Activated CD4-positive, alpha-beta memory T cell treated with anti-CD3 and anti-CD28 coated beads, Interleukin-2, amount 10 ng/mL, durations not matched to agents 7 days and 5 days (primary cell): Measurements from ENCODE around the gene MYBPC1. TPM values are rescaled to one million over a fixed set of nuclear protein-coding genes. Genes with fewer than 3 reads are reported as not detected.

Experiments
- total RNA-seq, 2 experiments: library from RNA; stranded (reverse); gene quantifications; one replicate each; pipeline ENCODE4 v1.2.3, GENCODE V29; 2021

Gene MYBPC1
- total RNA-seq, 2 experiments from 2014 or later, result not detected

Other genes starting within 250 kb of the MYBPC1 start
- 10 to 100 TPM; 47.7 to 49.3 TPM for gene ARL1, start 187.2 kb upstream of the MYBPC1 start, total RNA-seq
- not detected for gene SPIC, start 119.6 kb upstream of the MYBPC1 start, total RNA-seq
- 10 to 100 TPM; 17.0 to 17.3 TPM for gene CHPT1, start 102.7 kb downstream of the MYBPC1 start, total RNA-seq
- under 1 TPM; 0.28 to 0.30 TPM for gene SYCP3, start 144.5 kb downstream of the MYBPC1 start, total RNA-seq
- 10 to 100 TPM; 55.0 to 57.5 TPM for gene GNPTAB, start 236.0 kb downstream of the MYBPC1 start, total RNA-seq